ENCODE measurements around the gene DCLRE1B.

Gene DCLRE1B

DNA sequence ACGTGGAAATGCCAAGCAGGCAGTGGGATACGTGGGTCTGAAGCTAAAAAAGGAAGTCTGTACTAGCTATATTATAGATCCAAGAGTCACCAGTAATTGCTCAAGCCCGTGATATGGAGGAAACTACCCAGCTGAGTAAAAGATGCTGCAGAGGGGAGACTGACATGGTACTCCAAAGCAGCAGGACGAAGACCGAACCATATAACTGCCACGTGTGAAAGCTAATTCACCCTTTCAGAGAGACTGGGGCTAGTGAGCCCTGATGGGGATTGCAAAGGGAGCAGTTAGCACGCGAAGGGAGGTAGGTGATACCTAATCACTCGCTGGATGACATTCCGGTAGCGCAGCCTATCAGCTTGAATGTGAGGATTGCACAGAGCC lies 843 bp upstream of the DCLRE1B start:
- TF ChIP-seq, protein P1, sequence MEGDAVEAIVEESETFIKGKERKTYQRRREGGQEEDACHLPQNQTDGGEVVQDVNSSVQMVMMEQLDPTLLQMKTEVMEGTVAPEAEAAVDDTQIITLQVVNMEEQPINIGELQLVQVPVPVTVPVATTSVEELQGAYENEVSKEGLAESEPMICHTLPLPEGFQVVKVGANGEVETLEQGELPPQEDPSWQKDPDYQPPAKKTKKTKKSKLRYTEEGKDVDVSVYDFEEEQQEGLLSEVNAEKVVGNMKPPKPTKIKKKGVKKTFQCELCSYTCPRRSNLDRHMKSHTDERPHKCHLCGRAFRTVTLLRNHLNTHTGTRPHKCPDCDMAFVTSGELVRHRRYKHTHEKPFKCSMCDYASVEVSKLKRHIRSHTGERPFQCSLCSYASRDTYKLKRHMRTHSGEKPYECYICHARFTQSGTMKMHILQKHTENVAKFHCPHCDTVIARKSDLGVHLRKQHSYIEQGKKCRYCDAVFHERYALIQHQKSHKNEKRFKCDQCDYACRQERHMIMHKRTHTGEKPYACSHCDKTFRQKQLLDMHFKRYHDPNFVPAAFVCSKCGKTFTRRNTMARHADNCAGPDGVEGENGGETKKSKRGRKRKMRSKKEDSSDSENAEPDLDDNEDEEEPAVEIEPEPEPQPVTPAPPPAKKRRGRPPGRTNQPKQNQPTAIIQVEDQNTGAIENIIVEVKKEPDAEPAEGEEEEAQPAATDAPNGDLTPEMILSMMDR (conservative IDR thresholded peaks at IDR 0.05; ENCODE audit: low read depth) = no peak
- peak overlapping the region; percentile 94 for H3K27ac ChIP-seq
- CTCF ChIA-PET = interaction anchor here (0.6 to 2.8 kb wide), 2 partner anchors 25 to 621 kb away, joined by 4 to 16 read pairs; partner anchors contain the start of gene HIPK1
- DNase-seq (ENCODE audit: low spot score) = peak; percentile 60
- POLR2A ChIA-PET (ENCODE audit: low non-redundant PET) = interaction anchor here (0.5 to 2.4 kb wide), 3 partner anchors 26 to 608 kb away, joined by 3 to 19 read pairs (median 4); partner anchors contain the start of genes HIPK1 and RSBN1

DNA sequence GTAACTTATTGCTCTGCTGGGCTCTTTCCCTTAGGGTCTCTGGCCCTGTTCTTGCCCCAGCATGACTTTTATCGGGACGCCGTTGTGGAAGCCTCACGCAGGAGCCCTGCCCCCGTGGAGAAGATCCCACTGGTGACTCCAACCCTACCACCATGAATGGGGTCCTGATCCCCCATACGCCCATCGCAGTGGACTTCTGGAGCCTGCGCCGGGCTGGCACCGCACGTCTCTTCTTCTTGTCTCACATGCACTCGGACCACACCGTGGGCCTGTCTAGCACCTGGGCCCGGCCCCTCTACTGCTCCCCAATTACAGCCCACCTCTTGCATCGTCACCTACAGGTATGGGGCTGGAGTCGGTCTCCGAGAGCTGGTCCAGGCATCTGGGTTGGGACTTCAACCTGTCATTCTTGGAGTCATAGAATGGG lies 322 bp downstream of the DCLRE1B start:
- POLR2A ChIA-PET (ENCODE audit: low non-redundant PET) = interaction anchor here (1.1 to 2.4 kb wide), 2 partner anchors 25 to 94 kb away, joined by 3 to 19 read pairs; partner anchors contain the start of genes HIPK1 and RSBN1
- DNase-seq (ENCODE audit: low spot score) = peak; percentile 30
- peak overlapping the region; percentile 94 for H3K27ac ChIP-seq
- TF ChIP-seq, protein P1 (conservative IDR thresholded peaks at IDR 0.05; ENCODE audit: low read depth) = no peak
- CTCF ChIA-PET = interaction anchor here (0.5 to 2.8 kb wide), 4 partner anchors 9 to 79 kb away, joined by 3 to 16 read pairs (median 3); partner anchors contain the start of gene HIPK1

DNA sequence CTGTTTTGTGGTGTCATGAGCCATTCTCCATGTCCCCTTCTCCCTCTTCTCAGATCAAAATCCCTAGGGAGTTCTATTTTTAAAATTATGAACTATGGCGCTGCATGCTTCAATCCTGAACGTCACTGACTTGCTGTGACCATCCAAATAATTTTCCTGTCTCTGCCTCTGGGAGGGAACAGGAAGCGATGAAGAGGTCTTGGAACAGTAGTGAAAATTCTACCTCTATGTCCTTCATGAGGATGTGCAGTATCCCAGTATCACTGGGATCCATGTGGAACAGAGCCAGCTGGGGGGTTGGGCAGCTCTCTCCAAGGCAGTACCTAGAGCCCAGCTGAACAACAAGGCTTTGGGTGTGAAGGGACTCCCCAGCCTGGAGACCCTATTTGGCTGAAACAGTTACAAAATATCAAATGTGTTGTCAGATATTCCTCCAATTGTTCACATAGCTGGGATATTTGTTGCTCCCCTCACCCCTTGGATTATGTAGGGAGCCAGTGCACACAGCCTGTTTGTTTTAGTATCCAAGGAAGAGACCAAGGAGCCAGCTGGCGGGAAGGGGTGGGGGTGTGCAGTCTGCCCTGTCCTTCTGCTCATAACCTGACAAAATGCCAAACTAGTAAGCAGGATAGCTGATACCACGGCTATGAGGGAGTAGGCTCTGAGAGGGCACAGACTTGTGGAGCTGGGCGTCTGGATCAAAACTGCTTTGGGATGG lies 7.6 kb downstream of the DCLRE1B start:
- peak overlapping the region; percentile 18 for H3K27ac ChIP-seq
- no peak for DNase-seq (ENCODE audit: low spot score)
- TF ChIP-seq, protein P1 (conservative IDR thresholded peaks at IDR 0.05; ENCODE audit: low read depth) = no peak
- CTCF ChIA-PET = interaction anchor here (0.6 to 0.7 kb wide), 2 partner anchors 20 to 26 kb away, joined by 3 to 4 read pairs; no protein-coding TSS in a partner anchor
- POLR2A ChIA-PET (ENCODE audit: low non-redundant PET) = interaction anchor here (0.9 kb wide), 1 partner anchor 16 kb away, joined by 3 read pairs; the partner anchor contains the start of gene HIPK1

DNA sequence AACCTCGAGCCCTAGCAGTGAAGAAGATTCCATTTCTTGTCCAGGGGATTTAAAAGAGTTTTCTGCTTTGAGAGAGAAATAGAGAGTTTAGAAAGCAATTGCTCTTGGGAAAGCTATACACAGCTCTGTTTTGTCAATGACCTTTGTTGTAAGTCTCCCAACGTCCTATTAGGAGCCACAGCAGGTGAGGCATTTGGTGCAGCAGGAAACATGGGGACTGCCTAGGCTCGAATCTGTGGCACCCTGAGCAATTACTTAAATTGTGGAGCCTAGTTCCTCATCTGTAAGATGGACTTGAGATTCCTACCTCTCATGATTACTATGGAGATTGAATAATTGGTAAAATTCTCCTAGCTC lies 8.2 kb downstream of the DCLRE1B start:
- TF ChIP-seq, protein P1 (conservative IDR thresholded peaks at IDR 0.05; ENCODE audit: low read depth) = no peak
- no peak for DNase-seq (ENCODE audit: low spot score)
- POLR2A ChIA-PET (ENCODE audit: low non-redundant PET) = interaction anchor here (0.9 kb wide), 1 partner anchor 16 kb away, joined by 3 read pairs; the partner anchor contains the start of gene HIPK1
- CTCF ChIA-PET = interaction anchor here (0.6 to 0.7 kb wide), 3 partner anchors 20 to 938 kb away, joined by 3 to 4 read pairs (median 3); no protein-coding TSS in a partner anchor
- H3K27ac ChIP-seq = peak overlapping the region; percentile 18; the same call in 1 of the 2 replicates

DNA sequence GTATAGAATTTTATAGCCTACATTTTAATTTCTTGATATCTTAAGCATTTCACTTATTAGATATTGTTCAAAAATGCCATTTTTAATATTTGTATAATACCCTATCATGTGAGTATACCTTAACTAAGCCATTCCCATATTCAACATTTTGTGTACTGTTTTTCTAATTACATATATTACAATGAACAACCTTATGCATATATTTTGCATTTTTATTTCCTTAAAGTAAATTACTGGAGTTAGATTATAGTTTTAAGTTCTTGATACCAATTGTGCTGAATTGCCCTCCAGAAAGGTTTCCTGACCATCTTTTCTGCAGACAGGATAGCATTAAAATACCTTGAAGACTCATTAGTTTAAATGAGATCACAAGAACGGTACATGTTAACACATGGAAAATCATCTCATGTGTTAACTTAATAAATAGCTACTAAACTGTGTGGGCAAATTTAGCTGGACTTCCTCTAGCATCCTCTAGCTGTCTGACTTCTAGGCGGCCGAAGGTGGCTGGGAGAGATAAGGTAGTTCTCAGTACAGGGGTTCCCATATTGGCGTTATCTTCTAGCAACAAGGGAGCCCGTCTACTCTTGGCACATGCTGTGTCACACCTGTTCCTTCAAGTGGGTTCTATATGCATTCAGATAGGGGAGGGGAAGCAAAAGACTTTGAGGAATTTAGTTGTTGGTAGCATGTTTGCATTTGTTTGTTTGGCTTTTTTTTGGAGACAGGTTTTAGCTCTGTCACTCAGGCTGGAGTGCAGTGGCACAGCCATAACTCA lies 8.9 kb downstream of the DCLRE1B start:
- TF ChIP-seq, protein P1 (conservative IDR thresholded peaks at IDR 0.05; ENCODE audit: low read depth) = no peak
- CTCF ChIA-PET = interaction anchor here (0.7 kb wide), 2 partner anchors 8 to 939 kb away, joined by 3 read pairs; no protein-coding TSS in a partner anchor
- H3K27ac ChIP-seq = no peak overlapping the region
- no peak for DNase-seq (ENCODE audit: low spot score)
- POLR2A ChIA-PET (ENCODE audit: low non-redundant PET) = no interaction called here

DNA sequence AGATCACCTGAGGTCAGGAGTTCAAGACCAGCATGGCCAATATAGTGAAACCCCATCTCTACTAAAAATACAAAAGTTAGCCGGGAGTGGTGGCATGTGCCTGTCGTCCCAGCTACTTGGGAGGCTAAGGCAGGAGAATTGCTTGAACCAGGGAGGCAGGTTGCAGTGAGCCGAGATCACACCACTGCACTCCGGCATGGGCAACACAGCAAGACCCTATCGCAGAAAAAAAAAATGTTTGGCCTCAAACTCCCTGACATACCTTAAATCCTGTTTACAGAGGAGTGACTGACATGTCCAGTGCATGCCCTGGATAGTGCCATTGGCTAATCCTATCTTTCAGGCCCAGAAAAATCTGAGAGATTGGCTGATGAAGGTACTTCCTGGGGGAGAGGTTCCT lies 11.8 kb downstream of the DCLRE1B start:
- TF ChIP-seq, protein P1 (conservative IDR thresholded peaks at IDR 0.05; ENCODE audit: low read depth) = no peak
- DNase-seq (ENCODE audit: low spot score) = no peak
- ChIA-PET CTCF (no interaction called here), POLR2A (ENCODE audit: low non-redundant PET) (interaction anchor here (1.3 kb wide), 1 partner anchor 9 kb away, joined by 4 read pairs; no protein-coding TSS in a partner anchor)
- no peak overlapping the region for H3K27ac ChIP-seq
